ENCODE data around the gene MAPRE3.

- TF ChIP-seq PHF8 (IDR thresholded peaks at IDR 0.05; ENCODE audit: borderline replicate concordance, low read length) (no peak), ZBTB43 (CRISPR knock-in tag; IDR thresholded peaks at IDR 0.05) (no peak), TEAD1 (CRISPR knock-in tag; IDR thresholded peaks at IDR 0.05) (no peak), GATAD2A (IDR thresholded peaks at IDR 0.05) (no peak), NR1H2 (CRISPR knock-in tag; IDR thresholded peaks at IDR 0.05) (no peak), KDM5B (IDR thresholded peaks at IDR 0.05; ENCODE audit: insufficient replicate concordance, low read depth, low read length) (no peak), BRF1 (IDR thresholded peaks at IDR 0.05; ENCODE audit: borderline replicate concordance, extremely low read depth, insufficient read length) (no peak), POLR2AphosphoS2 (IDR thresholded peaks at IDR 0.05; ENCODE audit: low read length) (no peak), HNRNPK (IDR thresholded peaks at IDR 0.05; ENCODE audit: low read depth, low read length, poor library complexity, severe bottlenecking) (no peak), JUND (IDR thresholded peaks at IDR 0.05; ENCODE audit: borderline replicate concordance, low read depth, low read length) (no peak), JUND (tag; IDR thresholded peaks at IDR 0.05; ENCODE audit: borderline replicate concordance, low read depth, low read length) (no peak)
- TF ChIP-seq, protein P1, sequence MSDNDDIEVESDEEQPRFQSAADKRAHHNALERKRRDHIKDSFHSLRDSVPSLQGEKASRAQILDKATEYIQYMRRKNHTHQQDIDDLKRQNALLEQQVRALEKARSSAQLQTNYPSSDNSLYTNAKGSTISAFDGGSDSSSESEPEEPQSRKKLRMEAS (CRISPR knock-in tag; IDR thresholded peaks at IDR 0.05) = no peak
- TF ChIP-seq, protein P2, sequence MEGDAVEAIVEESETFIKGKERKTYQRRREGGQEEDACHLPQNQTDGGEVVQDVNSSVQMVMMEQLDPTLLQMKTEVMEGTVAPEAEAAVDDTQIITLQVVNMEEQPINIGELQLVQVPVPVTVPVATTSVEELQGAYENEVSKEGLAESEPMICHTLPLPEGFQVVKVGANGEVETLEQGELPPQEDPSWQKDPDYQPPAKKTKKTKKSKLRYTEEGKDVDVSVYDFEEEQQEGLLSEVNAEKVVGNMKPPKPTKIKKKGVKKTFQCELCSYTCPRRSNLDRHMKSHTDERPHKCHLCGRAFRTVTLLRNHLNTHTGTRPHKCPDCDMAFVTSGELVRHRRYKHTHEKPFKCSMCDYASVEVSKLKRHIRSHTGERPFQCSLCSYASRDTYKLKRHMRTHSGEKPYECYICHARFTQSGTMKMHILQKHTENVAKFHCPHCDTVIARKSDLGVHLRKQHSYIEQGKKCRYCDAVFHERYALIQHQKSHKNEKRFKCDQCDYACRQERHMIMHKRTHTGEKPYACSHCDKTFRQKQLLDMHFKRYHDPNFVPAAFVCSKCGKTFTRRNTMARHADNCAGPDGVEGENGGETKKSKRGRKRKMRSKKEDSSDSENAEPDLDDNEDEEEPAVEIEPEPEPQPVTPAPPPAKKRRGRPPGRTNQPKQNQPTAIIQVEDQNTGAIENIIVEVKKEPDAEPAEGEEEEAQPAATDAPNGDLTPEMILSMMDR (IDR thresholded peaks at IDR 0.05 in 2 of 3, conservative IDR thresholded peaks at IDR 0.05 in 1 of 3; ENCODE audit: insufficient read depth in 2 of 3, low read depth in 1 of 3, low read length in 3 of 3) = no peak
Observed at GRCh38 chr2:26985807-26986206, 15.4 kb downstream of the MAPRE3 start.

Data from K562 (cell line).